Measurements from ENCODE around the gene POM121.
"Not testable (repeated sequence)": the region's sequence is repeated elsewhere in the genome, so short reads cannot be mapped to it uniquely, and the experiment has no call there.

POM121 gene

DNA sequence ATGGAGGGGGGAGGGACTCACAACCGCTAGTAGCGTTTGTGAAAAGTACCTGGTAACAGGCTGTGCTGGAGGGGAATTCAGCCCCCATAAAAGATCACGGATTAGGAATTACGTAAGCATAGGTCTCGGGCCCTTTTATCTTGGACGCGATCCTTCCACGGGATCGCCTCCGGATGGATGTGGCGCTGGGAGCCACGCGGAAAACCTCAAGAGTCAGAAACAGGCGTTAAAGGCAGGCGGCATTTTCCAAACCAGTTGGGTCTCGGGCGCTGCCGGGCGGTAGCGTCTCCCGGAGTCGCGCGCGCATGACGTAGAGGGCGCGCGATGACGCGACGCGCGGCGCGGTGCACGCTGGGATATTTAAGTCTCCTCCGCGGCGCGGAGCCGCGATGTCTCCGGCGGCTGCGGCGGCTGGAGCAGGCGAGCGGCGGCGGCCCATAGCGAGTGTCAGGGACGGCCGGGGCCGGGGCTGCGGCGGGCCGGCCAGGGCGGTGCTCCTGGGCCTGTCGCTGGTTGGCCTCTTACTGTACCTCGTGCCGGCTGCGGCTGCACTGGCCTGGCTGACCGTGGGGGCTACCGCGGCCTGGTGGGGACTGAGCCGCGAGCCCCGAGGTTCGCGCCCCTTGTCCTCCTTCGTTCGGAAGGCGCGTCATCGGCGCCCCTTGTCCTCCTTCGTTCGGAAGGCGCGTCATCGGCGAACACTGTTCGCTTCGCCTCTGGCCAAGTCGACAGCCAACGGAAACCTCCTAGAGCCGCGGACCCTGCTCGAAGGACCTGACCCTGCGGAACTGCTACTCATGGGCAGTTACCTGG lies at the start of gene POM121:
Gene POM121 (plus strand): TSS at position 363 of the 813 bp plus-strand sequence. CDS start 27 bp downstream, at position 390.
- DNase-seq (ENCODE audit: low read depth): peak; percentile 84

DNA sequence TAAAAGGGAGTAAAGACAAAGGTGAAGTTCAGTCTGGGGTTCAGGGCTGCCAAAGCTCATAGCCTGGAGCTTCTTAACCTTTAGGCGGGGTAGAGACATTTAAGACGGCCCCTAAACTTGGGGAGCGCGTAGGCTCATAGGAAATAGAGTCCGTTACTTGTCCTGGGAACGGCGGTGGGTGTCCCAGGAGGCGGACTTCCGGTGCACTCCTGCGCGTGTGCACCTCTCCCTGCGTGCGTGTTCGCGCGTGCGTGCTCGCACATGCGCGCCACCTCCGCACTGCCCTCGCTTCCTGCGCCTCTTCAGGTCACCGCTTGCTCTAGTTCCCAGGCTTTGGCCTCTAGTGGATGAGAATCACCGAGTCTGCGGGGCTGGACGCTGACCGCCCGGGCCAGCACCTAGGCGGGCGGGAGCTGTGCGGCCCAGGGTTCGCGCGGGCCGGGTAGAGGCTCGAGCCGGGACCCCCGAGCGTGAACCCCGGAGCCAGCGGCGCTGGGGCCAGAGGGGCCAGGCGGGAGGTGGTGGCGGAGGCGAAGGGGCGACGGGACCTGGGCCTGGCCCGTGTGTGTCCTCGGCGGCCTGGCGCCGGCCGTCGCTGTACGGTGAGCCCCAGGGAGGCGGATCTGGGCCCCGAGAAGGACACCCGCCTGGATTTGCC lies 45.7 kb upstream of the POM121 start:
- peak; percentile 92 for DNase-seq (ENCODE audit: low read depth)

DNA sequence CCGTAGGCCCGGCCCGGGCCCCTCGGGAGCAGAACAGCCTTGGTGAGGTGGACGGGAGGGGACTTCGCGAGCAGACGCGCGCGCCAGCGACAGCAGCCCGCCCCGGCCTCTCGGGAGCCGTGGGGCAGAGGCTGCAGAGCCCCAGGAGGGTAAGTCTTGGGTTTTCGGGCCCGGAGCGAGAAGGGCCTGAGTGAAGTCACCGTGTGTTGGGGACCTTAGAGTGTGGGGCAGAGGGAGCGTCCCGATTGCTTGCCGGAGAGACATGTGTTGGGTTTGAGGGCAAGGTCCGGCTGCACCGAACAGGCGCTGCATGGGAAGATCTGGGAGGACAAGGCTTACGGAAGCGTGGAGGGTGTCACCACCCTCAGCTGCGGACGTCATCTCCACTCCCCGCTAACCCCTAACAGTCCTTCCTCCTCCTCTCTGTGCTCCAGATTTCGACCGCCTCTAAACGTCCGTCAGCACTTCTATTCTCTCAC lies 45.1 kb upstream of the POM121 start:
- peak; percentile 70 for DNase-seq (ENCODE audit: low read depth)

DNA sequence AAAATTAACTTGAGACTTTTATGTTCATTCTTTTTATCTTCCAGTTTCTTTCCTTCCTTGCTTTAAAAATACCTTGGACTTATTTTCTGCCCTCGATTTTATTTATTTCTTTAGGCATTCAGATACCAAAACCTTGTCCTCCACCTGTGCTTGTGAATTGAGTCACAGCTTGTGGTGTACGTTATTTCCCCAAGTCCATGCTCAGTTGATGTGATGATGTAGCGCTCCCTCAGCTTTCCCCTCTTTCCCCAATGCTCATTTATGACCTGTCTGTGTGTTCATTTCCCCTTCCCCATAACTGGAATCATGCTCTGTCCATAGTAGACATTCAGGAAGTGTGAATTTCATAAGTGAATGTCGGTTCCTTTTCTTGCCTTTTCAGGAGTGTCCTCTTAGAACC lies 33.1 kb upstream of the POM121 start:
- not testable (repeated sequence) for DNase-seq (ENCODE audit: low read depth)

DNA sequence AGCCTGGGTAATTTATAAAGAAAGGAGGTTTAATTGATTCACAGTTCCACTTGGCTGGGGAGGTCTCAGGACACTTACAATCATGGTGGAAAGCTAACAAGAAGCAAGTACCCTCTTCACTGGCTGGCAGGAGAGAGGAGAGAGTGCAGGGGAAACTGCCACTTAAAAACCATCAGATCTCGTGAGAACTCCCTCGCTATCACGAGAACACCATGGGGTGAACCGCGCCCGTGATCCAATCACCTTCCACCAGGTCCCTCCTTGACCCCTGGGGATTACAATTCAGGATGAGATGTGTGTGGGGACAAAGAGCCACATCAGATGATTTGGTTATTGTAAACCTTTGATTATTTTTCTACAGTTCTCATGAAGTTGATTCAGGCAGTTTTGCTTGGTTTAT lies 20.2 kb upstream of the POM121 start:
- DNase-seq (ENCODE audit: low read depth): not testable (repeated sequence)

DNA sequence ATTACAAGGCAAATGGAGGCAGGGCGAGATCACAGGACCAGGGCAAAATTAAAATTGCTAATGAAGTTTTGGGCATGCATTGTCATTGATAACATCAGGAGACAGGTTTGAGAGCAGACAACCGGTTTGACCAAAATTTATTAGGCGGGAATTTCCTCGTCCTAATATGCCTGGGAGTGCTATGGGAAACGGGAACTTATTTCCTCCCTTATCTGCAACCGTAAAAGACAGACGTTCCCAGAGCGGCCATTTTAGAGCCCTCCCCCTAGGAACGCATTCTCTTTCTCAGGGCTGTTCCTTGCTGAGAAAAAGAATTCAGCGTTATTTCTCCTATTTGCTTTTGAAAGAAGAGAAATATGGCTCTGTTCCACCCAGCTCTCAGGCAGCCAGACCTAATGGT lies 16.5 kb upstream of the POM121 start:
- not testable (repeated sequence) for DNase-seq (ENCODE audit: low read depth)

DNA sequence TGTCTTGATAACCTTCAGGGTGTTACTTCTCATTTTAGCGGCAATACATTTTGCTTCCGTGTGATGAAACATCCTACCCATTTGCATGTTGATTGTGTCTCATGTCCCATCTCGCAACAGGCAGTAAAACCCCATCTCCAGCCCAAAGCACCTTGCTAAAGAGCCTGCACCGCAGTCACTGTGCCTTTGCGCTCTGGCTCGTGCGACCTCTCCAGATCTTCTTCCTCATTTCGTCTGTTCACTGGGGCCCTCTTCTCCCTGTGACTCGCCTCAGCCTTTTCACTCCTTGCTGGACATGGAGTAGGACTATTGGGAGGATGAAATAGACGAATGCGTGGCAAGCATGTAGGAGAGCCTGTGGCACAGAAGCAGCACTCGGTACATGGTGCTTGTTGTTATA lies 13.5 kb upstream of the POM121 start:
- DNase-seq (ENCODE audit: low read depth): not testable (repeated sequence)

DNA sequence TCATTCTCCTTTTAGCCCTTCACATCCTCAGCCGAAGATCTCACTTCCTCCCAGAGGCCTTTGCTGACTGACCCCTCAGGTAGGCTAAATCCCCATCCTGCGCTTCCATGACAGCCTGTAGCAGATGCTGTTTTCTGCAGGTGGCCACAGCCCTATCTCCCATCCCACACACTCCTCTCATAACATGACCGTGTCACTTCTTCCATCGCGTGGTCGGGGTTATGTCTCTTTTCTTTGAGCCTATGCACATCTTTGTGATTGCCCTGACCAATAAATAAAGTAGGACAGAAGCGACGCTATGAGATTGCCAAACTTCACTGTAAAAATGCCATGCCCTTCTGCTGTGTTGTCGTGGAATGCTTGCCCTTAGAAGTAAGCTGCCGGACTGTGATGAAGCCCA lies 11.1 kb upstream of the POM121 start:
- not testable (repeated sequence) for DNase-seq (ENCODE audit: low read depth)

DNA sequence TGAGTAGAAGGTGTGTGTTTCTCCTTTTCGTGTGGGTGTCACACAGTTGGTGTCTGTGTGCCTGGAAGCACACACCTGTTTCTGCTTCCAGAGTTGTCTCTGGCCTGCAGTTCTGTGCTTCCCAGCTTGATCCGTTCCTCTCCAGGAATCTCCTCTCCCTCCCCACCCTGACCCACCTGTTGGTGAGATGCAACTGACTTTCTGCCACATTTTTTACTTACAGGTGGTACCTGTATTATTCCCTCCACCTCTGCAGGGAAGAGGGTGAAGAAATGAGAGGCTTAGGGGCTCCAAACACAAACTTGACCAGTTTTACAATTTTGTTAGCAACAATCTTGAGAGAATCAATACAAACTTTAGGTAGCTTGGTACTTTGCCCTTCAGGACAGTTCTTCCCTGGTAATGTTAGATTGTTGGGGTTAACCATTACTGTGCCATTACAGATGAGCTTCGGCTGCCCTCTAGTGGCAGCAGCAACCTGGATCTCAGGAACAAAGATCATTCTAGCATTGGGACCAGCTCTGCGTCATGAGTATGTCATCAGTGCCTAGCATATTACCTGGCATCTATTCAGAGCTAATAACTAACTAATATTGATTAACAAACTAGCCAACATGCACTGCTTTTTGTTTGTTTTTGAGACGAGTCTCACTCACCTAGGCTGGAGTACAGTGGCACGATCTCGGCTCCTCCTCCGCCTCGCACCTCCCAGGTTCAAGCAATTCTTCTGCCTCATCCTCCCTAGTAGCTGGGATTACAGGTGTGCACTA lies 10.0 kb upstream of the POM121 start:
- DNase-seq (ENCODE audit: low read depth): peak; percentile 46

DNA sequence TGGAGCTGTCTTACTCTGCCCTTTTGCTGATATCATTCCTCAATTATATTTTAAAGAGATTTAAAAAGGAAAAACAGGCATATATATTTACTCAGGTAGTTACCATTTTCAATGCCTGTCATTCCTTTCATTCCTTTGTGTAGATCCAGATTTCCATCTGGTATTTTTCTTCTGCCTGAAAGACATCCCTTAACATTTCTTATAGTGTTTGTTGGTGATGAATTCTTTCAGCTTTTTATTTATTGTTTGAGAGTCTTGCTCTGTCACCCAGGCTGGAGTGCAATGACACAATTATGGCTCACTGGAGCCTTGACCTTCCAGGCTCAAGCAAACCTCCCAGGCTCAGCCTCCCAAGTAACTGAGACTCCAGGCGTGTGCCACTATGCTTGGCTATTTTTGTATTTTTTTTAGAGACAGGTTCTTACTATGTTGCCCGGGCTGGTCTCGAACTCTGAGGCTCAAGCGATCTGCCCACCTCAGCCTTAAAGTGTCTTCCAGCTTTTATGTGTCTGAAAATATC lies 5.6 kb upstream of the POM121 start:
- DNase-seq (ENCODE audit: low read depth): no peak

DNA sequence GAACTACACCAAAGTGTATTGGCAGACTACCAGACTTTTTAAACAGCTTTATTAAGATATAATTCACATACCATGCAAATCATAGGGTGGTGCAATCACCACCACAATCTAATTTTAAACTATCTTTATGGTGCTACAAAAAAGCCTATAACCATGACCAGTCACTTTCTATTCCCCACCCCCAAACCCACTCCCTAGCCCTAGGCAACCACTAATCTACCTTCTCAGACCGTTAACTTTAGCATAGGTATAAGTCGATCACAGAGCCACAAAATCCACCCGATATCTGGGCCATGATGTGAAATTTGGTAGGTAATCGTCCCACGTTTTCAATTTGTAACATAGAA lies 536 bp upstream of the POM121 start:
- no peak for DNase-seq (ENCODE audit: low read depth)

DNA sequence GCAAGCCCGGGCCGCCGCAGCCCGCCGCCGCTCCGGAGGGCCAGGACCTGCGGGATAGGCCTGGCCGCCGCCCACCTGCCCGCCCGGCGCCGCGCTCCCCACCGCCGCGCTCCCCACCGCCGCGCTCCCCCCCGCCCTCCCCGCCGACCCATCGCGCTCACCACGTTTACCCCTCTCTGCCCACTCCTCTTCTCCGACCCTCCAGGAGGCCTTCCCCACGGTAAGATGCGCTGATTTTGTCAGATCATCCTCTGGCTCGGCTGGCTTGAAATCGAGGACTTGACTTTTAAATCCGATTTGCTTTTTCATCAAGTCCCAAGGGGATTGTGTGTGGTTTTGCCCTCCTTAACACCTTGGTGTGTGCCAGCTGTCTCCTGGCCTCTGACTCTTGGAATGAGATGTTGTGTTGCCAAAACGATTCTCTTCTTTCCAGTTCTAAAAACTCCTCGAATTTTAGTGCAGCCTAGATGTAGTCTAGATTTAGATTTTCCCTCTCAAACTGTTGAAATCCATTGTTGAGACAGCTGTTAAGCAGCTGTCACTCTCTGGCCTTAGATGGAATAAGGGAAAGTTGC lies 738 bp downstream of the POM121 start:
- peak; percentile 38 for DNase-seq (ENCODE audit: low read depth)

DNA sequence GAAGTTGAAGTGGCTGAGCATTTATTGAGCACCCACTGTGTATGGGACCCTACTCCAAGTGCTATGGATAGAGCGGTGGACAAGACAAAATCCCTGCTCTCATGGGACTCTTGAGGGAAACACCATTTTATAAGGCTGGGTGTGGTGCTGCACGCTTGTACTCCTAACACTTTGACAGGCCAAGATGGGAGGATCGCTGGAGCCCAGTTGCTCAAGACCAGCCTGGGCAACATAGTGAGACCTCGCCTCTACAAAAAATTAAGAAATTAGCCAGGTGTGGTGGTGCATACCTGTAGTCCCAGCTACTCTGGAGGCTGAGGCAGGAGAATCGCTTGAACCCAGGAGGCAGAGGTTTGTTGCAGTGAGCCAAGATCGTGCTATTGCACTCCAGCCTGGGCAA lies 2.9 kb downstream of the POM121 start:
- DNase-seq (ENCODE audit: low read depth): not testable (repeated sequence)

DNA sequence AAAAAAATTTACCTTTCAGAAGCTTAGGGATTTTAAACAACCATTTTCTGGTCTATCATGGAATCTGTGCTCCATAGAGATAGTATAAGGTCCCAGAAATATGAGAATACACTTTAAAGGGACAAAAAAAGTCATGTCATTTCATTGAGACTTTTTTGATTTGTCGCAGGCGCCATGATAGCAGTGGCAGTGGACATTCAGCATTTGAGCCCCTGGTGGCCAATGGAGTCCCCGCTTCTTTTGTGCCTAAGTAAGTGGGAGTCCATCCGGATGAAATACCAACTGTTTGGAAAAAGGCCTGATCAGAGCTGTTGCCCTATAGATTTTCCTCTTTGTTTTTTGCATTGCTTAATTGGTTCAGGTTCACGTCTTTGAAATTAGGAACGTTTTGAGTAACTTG lies 3.3 kb downstream of the POM121 start:
- DNase-seq (ENCODE audit: low read depth): not testable (repeated sequence)

DNA sequence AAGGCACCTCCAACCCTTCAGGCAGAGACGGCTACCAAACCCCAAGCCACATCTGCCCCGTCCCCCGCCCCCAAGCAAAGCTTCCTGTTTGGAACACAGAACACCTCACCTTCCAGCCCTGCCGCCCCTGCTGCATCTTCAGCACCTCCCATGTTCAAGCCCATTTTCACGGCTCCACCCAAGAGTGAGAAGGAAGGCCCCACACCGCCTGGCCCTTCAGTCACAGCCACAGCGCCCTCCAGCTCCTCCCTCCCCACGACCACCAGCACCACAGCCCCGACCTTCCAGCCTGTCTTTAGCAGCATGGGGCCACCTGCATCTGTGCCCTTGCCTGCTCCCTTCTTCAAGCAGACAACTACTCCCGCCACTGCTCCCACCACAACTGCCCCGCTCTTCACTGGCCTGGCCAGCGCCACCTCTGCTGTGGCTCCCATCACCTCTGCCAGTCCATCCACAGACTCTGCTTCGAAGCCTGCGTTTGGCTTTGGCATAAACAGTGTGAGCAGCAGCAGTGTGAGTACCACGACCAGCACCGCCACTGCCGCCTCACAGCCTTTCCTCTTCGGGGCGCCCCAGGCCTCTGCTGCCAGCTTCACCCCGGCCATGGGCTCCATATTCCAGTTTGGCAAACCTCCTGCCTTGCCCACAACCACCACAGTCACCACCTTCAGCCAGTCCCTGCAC lies 17.3 kb downstream of the POM121 start:
- not testable (repeated sequence) for DNase-seq (ENCODE audit: low read depth)

DNA sequence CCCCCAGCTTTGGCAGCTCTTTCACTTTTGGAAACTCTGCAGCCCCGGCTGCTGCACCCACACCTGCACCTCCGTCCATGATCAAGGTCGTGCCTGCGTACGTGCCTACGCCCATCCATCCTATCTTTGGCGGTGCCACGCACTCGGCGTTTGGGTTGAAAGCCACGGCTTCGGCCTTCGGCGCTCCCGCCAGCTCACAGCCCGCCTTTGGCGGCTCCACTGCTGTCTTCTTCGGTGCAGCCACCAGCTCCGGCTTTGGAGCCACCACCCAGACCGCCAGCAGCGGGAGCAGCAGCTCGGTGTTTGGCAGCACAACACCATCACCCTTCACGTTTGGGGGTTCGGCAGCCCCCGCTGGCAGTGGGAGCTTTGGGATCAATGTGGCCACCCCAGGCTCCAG lies 18.1 kb downstream of the POM121 start:
- not testable (repeated sequence) for DNase-seq (ENCODE audit: low read depth)

DNA sequence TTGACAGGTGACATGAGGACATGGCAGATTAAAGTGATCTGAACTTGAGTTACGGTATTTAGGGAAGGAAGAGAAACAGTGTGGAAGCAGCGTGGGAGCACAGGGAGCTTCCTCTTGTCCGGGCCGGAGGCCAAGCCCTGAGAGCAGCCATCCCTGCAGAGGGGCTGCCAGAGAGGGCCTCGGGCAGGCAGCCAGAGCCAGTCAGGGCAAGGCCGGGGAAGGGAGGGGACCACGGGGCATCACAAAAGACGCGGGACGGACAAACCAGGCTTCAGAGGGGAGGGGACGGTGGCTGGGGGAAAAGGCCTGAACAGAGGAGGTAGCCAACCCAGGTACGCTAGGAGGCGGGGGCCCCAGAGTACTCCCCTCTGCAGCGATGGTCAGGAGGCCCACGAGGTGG lies 20.0 kb downstream of the POM121 start:
- not testable (repeated sequence) for DNase-seq (ENCODE audit: low read depth)

DNA sequence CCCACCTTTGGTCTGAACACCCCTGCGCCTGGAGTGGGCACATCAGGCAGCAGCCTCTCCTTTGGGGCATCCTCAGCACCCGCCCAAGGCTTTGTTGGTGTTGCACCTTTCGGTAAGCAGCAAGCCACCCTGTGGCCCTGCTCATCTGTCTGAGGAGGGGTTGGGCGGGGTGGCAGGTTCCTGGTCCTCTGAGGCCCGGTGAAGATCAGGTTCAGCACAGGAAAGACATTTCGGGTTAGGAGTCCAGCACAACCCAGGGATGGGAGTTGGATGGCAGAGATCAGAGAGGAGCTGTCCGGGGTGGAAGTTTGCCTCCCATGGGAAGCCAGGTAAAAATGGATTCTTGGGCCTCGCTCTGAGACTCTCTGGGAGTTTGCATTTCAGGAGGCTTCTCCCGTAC lies 20.7 kb downstream of the POM121 start:
- DNase-seq (ENCODE audit: low read depth): not testable (repeated sequence)

DNA sequence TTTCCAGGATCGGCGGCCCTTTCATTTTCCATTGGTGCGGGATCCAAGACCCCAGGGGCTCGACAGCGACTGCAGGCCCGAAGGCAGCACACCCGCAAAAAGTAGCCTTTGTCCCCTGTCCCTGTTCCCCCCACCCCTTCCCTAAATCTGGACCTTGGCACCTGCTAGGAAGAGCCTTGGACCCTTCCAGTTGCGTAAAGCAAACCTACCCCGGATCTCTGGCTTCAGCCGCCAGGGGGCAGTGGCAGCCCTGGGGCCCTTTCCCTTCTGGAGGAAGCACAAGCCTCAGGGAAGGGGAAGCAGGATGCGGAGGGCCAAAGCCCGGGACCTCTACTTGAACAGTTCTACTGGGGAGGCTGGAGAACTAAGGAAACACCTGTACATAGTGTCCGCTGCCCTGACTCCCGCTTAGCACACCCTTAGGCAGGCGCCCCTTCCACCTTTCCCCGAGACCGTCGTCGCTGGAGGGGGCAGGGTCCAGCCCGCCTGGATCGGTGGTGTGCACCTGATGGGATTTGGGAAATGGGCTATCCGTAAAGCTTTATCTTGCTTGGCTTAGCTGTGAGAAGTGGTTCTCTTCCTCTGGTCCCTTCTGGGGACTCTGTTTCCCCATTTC lies 21.3 kb downstream of the POM121 start:
- not testable (repeated sequence) for DNase-seq (ENCODE audit: low read depth)

DNA sequence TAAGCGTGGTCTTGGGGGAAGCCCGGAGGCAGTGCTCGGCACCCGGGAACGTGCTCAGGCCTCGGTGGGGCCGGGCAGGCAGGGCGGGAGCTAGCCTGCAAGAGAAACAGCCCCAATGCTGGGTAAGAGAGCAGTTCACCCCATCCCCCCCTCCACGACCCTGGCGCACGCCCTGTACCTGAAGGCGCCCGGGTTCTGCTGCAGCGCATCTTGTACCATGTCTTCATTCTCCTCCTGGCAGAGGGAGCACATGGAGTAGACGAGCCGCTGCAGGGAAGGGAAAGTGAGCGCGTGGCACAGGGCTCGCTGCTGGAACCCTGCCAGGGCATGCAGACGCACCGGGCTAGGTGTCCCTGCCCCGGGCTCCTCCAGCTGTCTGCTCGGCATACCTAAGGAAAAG lies 23.8 kb downstream of the POM121 start:
- not testable (repeated sequence) for DNase-seq (ENCODE audit: low read depth)

DNA sequence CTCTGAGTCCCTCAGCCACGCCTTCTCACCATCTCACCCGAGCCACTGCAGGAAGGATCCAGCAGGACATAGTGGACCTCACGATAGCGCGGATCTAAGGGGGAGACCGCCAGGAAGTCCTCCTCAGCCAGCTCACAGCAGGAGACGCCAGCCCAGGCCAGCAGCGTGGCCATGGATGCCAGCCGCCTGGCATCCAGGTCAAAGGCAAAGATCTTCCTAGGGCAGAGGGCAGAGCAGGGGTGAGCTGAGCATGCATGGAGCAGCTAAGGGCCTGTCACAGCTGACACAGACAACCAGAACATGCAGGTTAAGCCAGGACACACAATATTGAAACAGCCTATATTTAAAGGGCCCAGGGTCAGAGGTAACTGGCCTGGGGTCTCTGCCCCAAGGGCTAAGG lies 24.4 kb downstream of the POM121 start:
- not testable (repeated sequence) for DNase-seq (ENCODE audit: low read depth)
